T-helper 22 cell (primary cell): Measurements from ENCODE around the gene FAM13A.

ENCODE experiments used
- DNase-seq: peaks from one replicate; pipeline ENCODE4 v3.0.0-alpha.2; 2020; ENCODE audit warnings: low read depth

Gene FAM13A

DNA sequence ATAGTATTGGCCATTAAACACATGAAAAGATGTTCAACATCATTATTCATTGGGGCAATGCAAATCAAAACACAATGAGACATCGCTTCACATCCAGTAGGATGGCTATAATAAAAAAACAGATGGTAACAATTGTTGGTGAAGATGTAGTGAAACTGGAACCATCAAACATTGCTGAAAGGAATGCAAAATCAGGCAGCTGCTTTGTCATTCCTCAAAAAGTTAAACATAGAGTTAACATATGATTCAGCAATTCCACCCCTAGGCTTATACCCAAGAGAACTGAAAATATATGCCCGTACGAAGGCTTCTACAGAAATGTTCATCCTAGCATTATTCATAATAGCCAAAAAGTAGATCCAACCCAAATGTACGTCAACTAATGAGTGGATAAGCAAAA, 215.3 kb downstream of the FAM13A start:
- no peak for DNase-seq

DNA sequence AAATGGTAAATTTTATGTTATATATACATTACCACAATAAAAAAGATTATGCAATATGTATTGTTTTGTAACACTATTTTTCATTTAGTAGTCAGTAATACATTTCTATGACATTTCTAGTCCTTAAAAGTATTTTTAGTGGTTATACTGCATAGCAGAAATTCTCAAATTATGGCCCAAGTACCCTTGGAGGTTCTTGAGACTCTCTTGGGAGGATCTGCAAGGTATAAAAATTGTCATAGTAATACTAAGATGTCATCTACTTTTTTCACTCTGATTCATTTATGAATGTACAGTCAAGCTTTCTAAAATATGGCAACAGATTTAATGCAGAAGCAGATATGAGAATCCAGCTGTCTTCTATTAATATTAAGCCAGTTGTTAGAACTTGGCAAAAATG, 220.8 kb downstream of the FAM13A start:
- no peak for DNase-seq

- no peak for DNase-seq
These were observed 226.0 kb downstream of the FAM13A start for GRCh38 chr4:88831031-88831430.

- no peak for DNase-seq
These were observed 226.4 kb downstream of the FAM13A start for GRCh38 chr4:88830598-88830997.

DNA sequence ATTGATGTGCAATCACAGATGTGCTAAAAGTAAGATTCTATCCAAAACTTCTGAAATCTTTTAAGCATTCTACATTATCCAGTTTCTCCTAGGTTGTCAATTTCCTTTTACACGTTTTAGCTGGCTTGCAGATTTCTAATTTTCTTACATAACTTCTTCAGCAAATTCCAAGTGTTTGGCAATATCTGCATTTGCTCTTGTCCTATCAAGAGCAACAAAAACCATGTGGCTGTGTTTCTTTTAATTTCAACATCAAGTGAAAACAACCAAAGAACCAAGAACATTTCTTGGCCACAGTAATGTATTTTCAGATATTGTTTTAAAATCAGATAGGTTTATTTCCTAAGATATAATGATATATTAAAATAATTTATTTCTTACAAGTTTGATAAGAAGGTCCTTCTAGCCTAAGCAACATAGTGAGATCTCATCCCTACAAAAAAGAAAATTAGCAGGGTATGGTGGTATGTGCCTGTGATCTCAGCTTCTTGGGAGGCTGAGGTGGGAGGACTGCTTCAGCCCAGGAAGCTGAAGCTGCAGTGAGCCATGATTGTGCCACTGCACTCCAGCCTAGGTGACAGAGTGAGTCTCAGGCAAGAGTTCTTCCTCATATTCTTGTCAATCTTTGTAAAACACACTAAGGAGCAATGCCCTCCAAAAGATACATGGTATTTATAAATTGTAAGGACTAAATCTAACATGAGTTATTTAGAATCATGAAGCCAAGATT, 228.0 kb downstream of the FAM13A start:
- no peak for DNase-seq

DNA sequence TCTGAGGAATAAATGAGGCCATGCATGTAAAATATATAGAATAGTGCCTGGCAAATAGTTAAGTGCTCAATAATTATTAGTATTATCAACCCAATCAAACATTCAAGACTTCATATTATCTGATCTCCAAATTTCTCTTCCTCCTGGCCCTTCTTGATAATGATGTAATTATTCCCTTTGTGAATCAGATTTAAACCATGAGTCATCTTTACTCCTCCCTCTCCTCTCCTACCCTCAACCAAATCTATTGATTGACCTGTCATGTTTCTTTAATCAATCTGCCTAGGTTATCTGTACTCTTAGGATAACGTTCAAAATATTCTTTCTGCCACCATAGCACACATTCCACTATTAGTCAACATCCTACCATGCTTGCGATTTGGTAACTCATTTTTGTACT, 229.5 kb downstream of the FAM13A start:
- no peak for DNase-seq

GRCh38 chr4:88826771-88827170, 230.2 kb downstream of the FAM13A start:
- DNase-seq, result no peak

GRCh38 chr4:88825931-88826330, 231.1 kb downstream of the FAM13A start:
- no peak for DNase-seq

DNA sequence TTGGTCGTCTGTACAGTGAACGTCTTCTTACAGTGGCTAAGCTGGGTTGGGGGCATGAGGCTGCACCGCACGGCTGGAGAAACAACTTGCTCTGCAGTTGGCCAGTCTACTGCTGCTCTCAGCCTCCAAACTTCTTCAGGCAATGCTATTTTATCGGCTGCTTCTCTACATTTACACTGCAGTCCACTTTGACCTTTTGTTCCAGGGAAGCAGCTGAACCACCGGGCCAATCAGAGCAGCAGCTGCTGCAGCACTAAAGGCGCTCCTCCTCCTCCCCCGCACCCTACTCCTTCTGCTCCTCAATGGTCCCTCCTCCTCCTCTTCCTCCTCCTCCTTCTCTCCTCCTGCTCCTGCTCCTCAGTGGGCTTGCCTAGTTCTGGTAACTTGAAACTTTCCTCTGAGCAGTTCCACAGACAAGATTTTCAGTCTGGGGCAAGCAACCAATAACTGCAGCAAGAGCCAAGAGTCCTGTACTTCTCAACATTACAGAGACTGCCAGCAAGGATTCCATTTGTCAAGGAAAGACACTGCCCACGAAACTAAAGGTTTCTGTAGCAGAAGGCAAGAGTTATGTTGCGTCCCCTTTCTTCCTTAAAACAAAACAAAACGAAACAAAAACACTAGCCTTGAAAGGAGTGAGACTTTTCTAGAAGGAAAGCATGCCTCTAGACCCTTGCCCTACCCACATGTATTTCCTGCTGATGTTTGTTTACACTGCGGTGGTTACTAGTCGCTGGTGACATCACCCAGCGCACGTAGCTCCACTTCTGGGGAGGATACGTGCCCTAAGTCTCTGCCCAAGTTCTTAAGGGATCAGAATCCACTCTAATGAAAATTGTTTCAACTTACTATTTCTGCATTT, 233.7 kb downstream of the FAM13A start:
- DNase-seq, result peak; percentile 64

- no peak for DNase-seq
These were observed 234.8 kb downstream of the FAM13A start for GRCh38 chr4:88822034-88822789.

- no peak for DNase-seq
These were observed 235.5 kb downstream of the FAM13A start for GRCh38 chr4:88821522-88821921.

- DNase-seq, result no peak
These were observed 236.1 kb downstream of the FAM13A start for GRCh38 chr4:88820698-88821415.

DNA sequence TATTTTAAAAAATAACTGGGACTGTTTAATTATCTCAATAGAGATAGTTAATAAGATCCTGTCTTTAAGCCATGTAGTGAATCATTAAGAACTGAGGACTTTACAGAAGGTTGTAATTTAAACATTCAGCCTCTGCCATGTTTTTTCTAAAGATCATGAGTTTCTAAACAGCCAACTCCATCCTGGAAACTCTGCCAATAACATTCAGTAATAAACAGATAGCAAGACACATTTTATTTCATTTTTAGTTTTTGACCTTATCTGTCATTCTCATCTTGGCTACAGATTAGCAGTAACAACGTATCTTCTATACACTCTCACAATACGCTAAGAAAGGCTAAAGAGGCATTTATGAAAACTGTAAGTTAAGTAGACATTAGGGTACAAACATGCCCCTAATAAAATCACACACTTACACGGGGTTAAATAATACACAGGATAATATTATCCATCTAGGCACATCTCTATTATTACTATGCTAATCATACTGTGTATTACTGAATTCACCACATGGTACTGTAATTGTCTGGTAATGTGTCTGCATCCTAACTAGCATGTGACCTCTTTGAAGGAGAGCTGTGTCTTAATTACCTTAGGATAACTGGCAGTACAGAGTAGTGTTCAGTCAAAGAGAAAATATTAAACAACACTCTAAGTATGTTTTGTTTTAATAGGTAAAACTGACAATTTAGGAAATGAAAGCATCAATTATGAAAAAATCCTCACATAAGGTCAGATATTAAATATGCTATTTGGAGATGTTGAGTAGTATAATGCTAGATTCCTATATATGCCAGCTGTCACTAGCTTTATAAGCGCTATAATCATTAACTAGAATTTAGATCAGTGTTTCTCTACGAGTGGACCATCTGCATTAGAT, 236.9 kb downstream of the FAM13A start:
- no peak for DNase-seq

- DNase-seq, result peak; percentile 11
These were observed 238.1 kb downstream of the FAM13A start for GRCh38 chr4:88818631-88819470.

DNA sequence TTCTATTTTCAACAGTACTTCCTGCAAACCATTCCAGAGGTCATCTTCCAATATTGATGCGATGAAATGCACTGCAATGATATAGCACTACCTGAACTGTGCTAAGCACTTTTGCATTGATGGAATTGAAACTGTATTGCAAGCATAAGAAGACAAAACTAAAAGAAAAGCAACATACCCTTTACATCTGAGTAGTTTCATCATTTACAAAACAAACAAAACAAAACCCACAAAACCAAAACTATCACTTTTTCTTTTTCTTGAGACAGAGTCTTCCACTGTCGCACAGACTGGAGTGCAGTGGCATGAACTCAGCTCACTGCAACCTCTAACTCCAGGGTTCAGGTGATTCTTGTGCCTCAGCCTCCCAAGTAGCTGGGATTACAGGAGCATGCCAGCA, 239.2 kb downstream of the FAM13A start:
- no peak for DNase-seq

DNA sequence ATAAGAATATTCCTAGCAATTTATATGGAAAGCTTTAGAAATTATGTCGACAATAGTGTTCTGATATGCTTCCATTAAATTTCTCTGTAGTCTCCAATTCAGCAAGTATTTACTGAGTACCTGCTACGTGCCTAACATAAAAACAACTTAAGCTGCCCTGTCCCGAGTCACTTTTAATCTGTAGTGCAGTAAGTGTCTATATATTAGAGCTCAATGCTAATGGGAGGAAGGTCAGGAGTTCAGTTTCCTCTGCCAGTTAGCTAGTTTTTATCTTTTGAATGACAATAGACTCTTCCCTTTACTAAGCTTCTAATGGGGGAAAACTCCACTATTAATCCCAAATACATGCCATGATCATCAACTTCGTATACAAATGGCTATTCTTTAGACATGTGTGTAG, 240.6 kb downstream of the FAM13A start:
- DNase-seq, result no peak

DNA sequence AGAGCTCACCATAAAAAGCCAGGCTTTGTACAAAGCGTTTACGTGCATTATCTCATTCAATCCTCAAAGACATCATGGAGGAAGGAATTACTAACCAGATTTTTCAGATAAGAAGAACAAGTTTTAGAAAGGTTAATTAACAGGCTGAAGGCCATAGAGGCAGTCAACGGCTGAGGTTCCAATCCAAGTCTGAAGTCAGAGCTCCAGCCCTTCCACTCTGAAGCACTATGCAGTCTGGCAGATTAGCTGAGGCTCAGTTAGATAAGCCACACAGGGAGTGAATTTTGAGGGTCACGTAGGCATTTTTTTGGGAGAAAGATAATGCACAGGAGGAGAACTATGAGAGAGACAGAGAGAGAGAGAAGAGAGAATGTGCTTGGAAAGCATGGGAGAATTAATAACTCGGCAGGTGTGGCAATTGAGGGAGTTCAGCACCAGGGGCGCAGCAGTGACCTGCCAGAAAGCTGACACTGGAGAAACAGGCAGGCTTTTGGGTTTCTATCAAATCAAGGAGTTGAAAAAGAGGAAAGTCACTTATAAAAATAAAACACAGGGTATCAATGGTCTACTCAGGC, 242.9 kb downstream of the FAM13A start:
- no peak for DNase-seq

DNA sequence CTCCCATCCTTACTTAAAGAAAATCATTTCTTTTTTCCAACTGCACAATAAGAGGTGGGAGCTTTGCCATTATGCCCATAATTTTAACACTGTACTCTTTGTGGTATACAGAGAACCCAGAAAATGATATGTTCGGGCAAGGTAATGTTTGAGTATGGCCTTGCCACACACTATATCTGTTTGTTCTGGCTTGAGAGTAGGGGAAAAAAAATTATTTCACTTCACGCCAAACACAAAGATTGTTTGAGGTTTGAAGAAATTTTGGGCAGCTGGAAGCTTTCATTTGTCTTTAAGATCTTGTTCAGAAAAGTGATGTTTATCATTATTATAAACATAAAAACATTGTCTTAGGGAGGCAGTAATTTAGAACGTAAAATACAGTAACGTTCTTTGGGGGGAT, 244.0 kb downstream of the FAM13A start:
- DNase-seq, result no peak

GRCh38 chr4:88812420-88812819, 244.6 kb downstream of the FAM13A start:
- DNase-seq, result no peak

DNA sequence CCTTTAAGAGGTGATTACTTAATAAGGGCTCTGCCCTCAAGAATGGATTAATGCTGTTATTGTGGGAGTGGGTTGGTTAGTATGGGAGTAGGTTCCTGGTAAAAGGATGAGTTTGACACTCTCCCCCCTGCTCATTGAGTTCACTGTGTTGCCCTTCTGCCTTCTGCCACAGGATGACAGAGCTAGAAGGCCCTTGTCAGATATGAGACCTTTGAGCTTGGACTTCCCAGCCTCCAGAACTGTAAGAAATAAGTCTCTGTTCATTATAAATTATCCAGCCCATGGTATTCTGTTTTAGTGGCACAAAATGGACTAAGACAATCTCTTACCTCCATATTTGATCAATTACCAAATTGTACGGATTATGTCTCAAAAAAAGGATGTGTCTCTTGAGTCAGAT, 245.1 kb downstream of the FAM13A start:
- DNase-seq, result no peak
